ENCODE measurements around the gene SLC25A24.
"Not testable (repeated sequence)": the region's sequence is repeated elsewhere in the genome, so short reads cannot be mapped to it uniquely, and the experiment has no call there.

The SLC25A24 gene

GRCh38 chr1:108131281-108131680 is 68.9 kb downstream of the SLC25A24 start:
- H3K23ac ChIP-seq (ENCODE audit: low read depth, low read length, poor library complexity); H3K9ac ChIP-seq (ENCODE audit: low read depth, low read length, poor library complexity); H3K4ac ChIP-seq (ENCODE audit: low read length); H3K4me2 ChIP-seq (ENCODE audit: insufficient read depth, low read length, poor library complexity, severe bottlenecking); H2AFZ ChIP-seq (ENCODE audit: low read length); H4K8ac ChIP-seq (ENCODE audit: low read depth, low read length); H3K18ac ChIP-seq (ENCODE audit: low read length); H3K79me1 ChIP-seq (ENCODE audit: low read depth, low read length); H3K27me3 ChIP-seq (ENCODE audit: control insufficient read depth in 3 of 3, insufficient read depth in 3 of 3, low read depth in 1 of 3, low read length in 3 of 3); H2BK120ac ChIP-seq (ENCODE audit: low read depth, low read length); H3K14ac ChIP-seq (ENCODE audit: low read length); H2BK15ac ChIP-seq (ENCODE audit: low read length); H2BK5ac ChIP-seq (ENCODE audit: low read length); H2AK5ac ChIP-seq (ENCODE audit: low read depth, low read length); H2BK12ac ChIP-seq (ENCODE audit: low read length); H4K91ac ChIP-seq (ENCODE audit: low read depth, low read length, poor library complexity); H3K4me3 ChIP-seq (ENCODE audit: low read length in 2 of 2); H3K4me1 ChIP-seq (ENCODE audit: control insufficient read depth in 2 of 2, insufficient read depth in 1 of 2, low read depth in 1 of 2, low read length in 2 of 2); DNase-seq (ENCODE audit: low spot score); H3K27ac ChIP-seq (replicated peaks; ENCODE audit: low read length): not testable (repeated sequence)
- Histone ChIP-seq H3K36me3 (replicated peaks in 1 of 2; ENCODE audit: control insufficient read depth in 2 of 2, insufficient read depth in 2 of 2, low read length in 2 of 2) (peaks cover 7 to 34% of the 10 kb centered on the region in 2 donors), H3K9me3 (replicated peaks in 1 of 2; ENCODE audit: control insufficient read depth in 2 of 2, insufficient read depth in 1 of 2, low read depth in 1 of 2, low read length in 2 of 2) (peaks cover 5 to 22% of the 10 kb centered on the region in 2 donors)
- no CpG with 5 or more reads among the region's 1 CpG for WGBS, 2 donors (ENCODE audit: extremely low coverage in 2 of 2, insufficient read length in 2 of 2, insufficient replicate concordance in 1 of 2)

- H3K14ac ChIP-seq (ENCODE audit: low read length) = no peak overlapping the region
- no peak overlapping the region for H3K4me3 ChIP-seq (ENCODE audit: low read length in 2 of 2)
- no peaks in the 10 kb centered on the region for H3K27me3 ChIP-seq (ENCODE audit: control insufficient read depth in 3 of 3, insufficient read depth in 3 of 3, low read depth in 1 of 3, low read length in 3 of 3)
- no peak overlapping the region for H3K4ac ChIP-seq (ENCODE audit: low read length)
- no peak for DNase-seq (ENCODE audit: low spot score)
- no CpG with 5 or more reads among the region's 2 CpGs for WGBS, 2 donors (ENCODE audit: extremely low coverage in 2 of 2, insufficient read length in 2 of 2, insufficient replicate concordance in 1 of 2)
- H3K18ac ChIP-seq (ENCODE audit: low read length) = no peak overlapping the region
- H2BK12ac ChIP-seq (ENCODE audit: low read length) = no peak overlapping the region
- no peak overlapping the region for H3K9ac ChIP-seq (ENCODE audit: low read depth, low read length, poor library complexity)
- no peak overlapping the region for H4K91ac ChIP-seq (ENCODE audit: low read depth, low read length, poor library complexity)
- H3K79me1 ChIP-seq (ENCODE audit: low read depth, low read length) = no peaks in the 10 kb centered on the region
- H4K8ac ChIP-seq (ENCODE audit: low read depth, low read length) = no peak overlapping the region
- no peak overlapping the region for H2BK120ac ChIP-seq (ENCODE audit: low read depth, low read length)
- H3K23ac ChIP-seq (ENCODE audit: low read depth, low read length, poor library complexity) = no peak overlapping the region
- no peaks in the 10 kb centered on the region for H3K4me1 ChIP-seq (ENCODE audit: control insufficient read depth in 2 of 2, insufficient read depth in 1 of 2, low read depth in 1 of 2, low read length in 2 of 2)
- peaks cover 5 to 22% of the 10 kb centered on the region in 2 donors for H3K9me3 ChIP-seq (replicated peaks in 1 of 2; ENCODE audit: control insufficient read depth in 2 of 2, insufficient read depth in 1 of 2, low read depth in 1 of 2, low read length in 2 of 2)
- H3K27ac ChIP-seq (replicated peaks; ENCODE audit: low read length) = no peak overlapping the region
- no peak overlapping the region for H3K4me2 ChIP-seq (ENCODE audit: insufficient read depth, low read length, poor library complexity, severe bottlenecking)
- no peak overlapping the region for H2BK5ac ChIP-seq (ENCODE audit: low read length)
- H2AFZ ChIP-seq (ENCODE audit: low read length) = no peak overlapping the region
- peaks cover 7 to 29% of the 10 kb centered on the region in 2 donors for H3K36me3 ChIP-seq (replicated peaks in 1 of 2; ENCODE audit: control insufficient read depth in 2 of 2, insufficient read depth in 2 of 2, low read length in 2 of 2)
- no peak overlapping the region for H2BK15ac ChIP-seq (ENCODE audit: low read length)
- no peak overlapping the region for H2AK5ac ChIP-seq (ENCODE audit: low read depth, low read length)
Observed at GRCh38 chr1:108130794-108131193, 69.3 kb downstream of the SLC25A24 start.

- peaks cover 7 to 22% of the 10 kb centered on the region in 2 donors for H3K36me3 ChIP-seq (replicated peaks in 1 of 2; ENCODE audit: control insufficient read depth in 2 of 2, insufficient read depth in 2 of 2, low read length in 2 of 2)
- H3K4me3 ChIP-seq (ENCODE audit: low read length in 2 of 2) = no peak overlapping the region
- no peak overlapping the region for H2BK12ac ChIP-seq (ENCODE audit: low read length)
- H3K27ac ChIP-seq (replicated peaks; ENCODE audit: low read length) = no peak overlapping the region
- H4K91ac ChIP-seq (ENCODE audit: low read depth, low read length, poor library complexity) = no peak overlapping the region
- H3K4me1 ChIP-seq (ENCODE audit: control insufficient read depth in 2 of 2, insufficient read depth in 1 of 2, low read depth in 1 of 2, low read length in 2 of 2) = no peaks in the 10 kb centered on the region
- H3K9me3 ChIP-seq (replicated peaks in 1 of 2; ENCODE audit: control insufficient read depth in 2 of 2, insufficient read depth in 1 of 2, low read depth in 1 of 2, low read length in 2 of 2) = peaks cover 5 to 22% of the 10 kb centered on the region in 2 donors
- no peak overlapping the region for H3K9ac ChIP-seq (ENCODE audit: low read depth, low read length, poor library complexity)
- H3K23ac ChIP-seq (ENCODE audit: low read depth, low read length, poor library complexity) = no peak overlapping the region
- H3K14ac ChIP-seq (ENCODE audit: low read length) = no peak overlapping the region
- H4K8ac ChIP-seq (ENCODE audit: low read depth, low read length) = no peak overlapping the region
- H2AFZ ChIP-seq (ENCODE audit: low read length) = no peak overlapping the region
- H2BK120ac ChIP-seq (ENCODE audit: low read depth, low read length) = no peak overlapping the region
- H2BK5ac ChIP-seq (ENCODE audit: low read length) = no peak overlapping the region
- H3K79me1 ChIP-seq (ENCODE audit: low read depth, low read length) = no peaks in the 10 kb centered on the region
- no peaks in the 10 kb centered on the region for H3K27me3 ChIP-seq (ENCODE audit: control insufficient read depth in 3 of 3, insufficient read depth in 3 of 3, low read depth in 1 of 3, low read length in 3 of 3)
- no peak overlapping the region for H3K4ac ChIP-seq (ENCODE audit: low read length)
- H2BK15ac ChIP-seq (ENCODE audit: low read length) = no peak overlapping the region
- no peak overlapping the region for H2AK5ac ChIP-seq (ENCODE audit: low read depth, low read length)
- no peak overlapping the region for H3K4me2 ChIP-seq (ENCODE audit: insufficient read depth, low read length, poor library complexity, severe bottlenecking)
- DNase-seq (ENCODE audit: low spot score) = no peak
- no CpG with 5 or more reads among the region's 4 CpGs for WGBS, 2 donors (ENCODE audit: extremely low coverage in 2 of 2, insufficient read length in 2 of 2, insufficient replicate concordance in 1 of 2)
- no peak overlapping the region for H3K18ac ChIP-seq (ENCODE audit: low read length)
Observed at GRCh38 chr1:108129999-108130398, 70.1 kb downstream of the SLC25A24 start.

- no peak overlapping the region for H3K9ac ChIP-seq (ENCODE audit: low read depth, low read length, poor library complexity)
- H3K27ac ChIP-seq (replicated peaks; ENCODE audit: low read length) = no peak overlapping the region
- no peak overlapping the region for H3K4me2 ChIP-seq (ENCODE audit: insufficient read depth, low read length, poor library complexity, severe bottlenecking)
- DNase-seq (ENCODE audit: low spot score) = peak; percentile 78
- H2BK120ac ChIP-seq (ENCODE audit: low read depth, low read length) = no peak overlapping the region
- H3K4me1 ChIP-seq (ENCODE audit: control insufficient read depth in 2 of 2, insufficient read depth in 1 of 2, low read depth in 1 of 2, low read length in 2 of 2) = no peaks in the 10 kb centered on the region
- no peak overlapping the region for H3K23ac ChIP-seq (ENCODE audit: low read depth, low read length, poor library complexity)
- no peak overlapping the region for H2BK5ac ChIP-seq (ENCODE audit: low read length)
- no peak overlapping the region for H3K14ac ChIP-seq (ENCODE audit: low read length)
- no peak overlapping the region for H2AK5ac ChIP-seq (ENCODE audit: low read depth, low read length)
- H3K36me3 ChIP-seq (replicated peaks in 1 of 2; ENCODE audit: control insufficient read depth in 2 of 2, insufficient read depth in 2 of 2, low read length in 2 of 2) = no peaks in the 10 kb centered on the region
- H4K8ac ChIP-seq (ENCODE audit: low read depth, low read length) = no peak overlapping the region
- no peak overlapping the region for H2AFZ ChIP-seq (ENCODE audit: low read length)
- no peaks in the 10 kb centered on the region for H3K27me3 ChIP-seq (ENCODE audit: control insufficient read depth in 3 of 3, insufficient read depth in 3 of 3, low read depth in 1 of 3, low read length in 3 of 3)
- no CpG with 5 or more reads among the region's 7 CpGs for WGBS, 2 donors (ENCODE audit: extremely low coverage in 2 of 2, insufficient read length in 2 of 2, insufficient replicate concordance in 1 of 2)
- H2BK12ac ChIP-seq (ENCODE audit: low read length) = no peak overlapping the region
- H3K9me3 ChIP-seq (replicated peaks in 1 of 2; ENCODE audit: control insufficient read depth in 2 of 2, insufficient read depth in 1 of 2, low read depth in 1 of 2, low read length in 2 of 2) = no peaks in the 10 kb centered on the region
- no peak overlapping the region for H3K18ac ChIP-seq (ENCODE audit: low read length)
- no peak overlapping the region for H4K91ac ChIP-seq (ENCODE audit: low read depth, low read length, poor library complexity)
- H3K4me3 ChIP-seq (ENCODE audit: low read length in 2 of 2) = no peak overlapping the region
- no peak overlapping the region for H3K4ac ChIP-seq (ENCODE audit: low read length)
- H2BK15ac ChIP-seq (ENCODE audit: low read length) = no peak overlapping the region
- H3K79me1 ChIP-seq (ENCODE audit: low read depth, low read length) = no peaks in the 10 kb centered on the region
Observed at GRCh38 chr1:108125312-108126138, 74.6 kb downstream of the SLC25A24 start.
